Skeletal muscle tissue (tissue), 4 donors: ENCODE measurements around the gene CASP9. TPM values are rescaled to one million over a fixed set of nuclear protein-coding genes. Genes with fewer than 3 reads are reported as not detected.

Experiments used
- H3K27ac ChIP-seq: one replicate; pipeline ENCODE4 v1.7.0; 2013; ENCODE audit warnings: mild to moderate bottlenecking, low read depth, low read length, inconsistent platforms
- H3K27me3 ChIP-seq, 3 donors: one replicate each; pipeline ENCODE4 v1.7.0; 2013; ENCODE audit warnings: low read length in 3 of 3; ENCODE audit not compliant: control insufficient read depth in 3 of 3, insufficient read depth in 3 of 3
- H3K36me3 ChIP-seq, 3 donors: one replicate each; pipeline ENCODE4 v1.7.0; 2013; ENCODE audit warnings: low read length in 3 of 3; ENCODE audit not compliant: control insufficient read depth in 3 of 3, insufficient read depth in 3 of 3
- H3K4me1 ChIP-seq, 3 donors: one replicate each; pipeline ENCODE4 v1.7.0; 2013; ENCODE audit warnings: low read length in 3 of 3, mild to moderate bottlenecking in 3 of 3; ENCODE audit not compliant: control insufficient read depth in 3 of 3, insufficient read depth in 3 of 3
- H3K4me3 ChIP-seq, 3 donors: one replicate each; pipeline ENCODE4 v1.7.0; 2013; ENCODE audit warnings: low read length in 3 of 3
- H3K9ac ChIP-seq, 3 donors: one replicate each; pipeline ENCODE4 v1.7.0; 2013; ENCODE audit warnings: low read length in 3 of 3, mild to moderate bottlenecking in 3 of 3, moderate library complexity in 2 of 3, low read depth in 1 of 3
- H3K9me3 ChIP-seq, 3 donors: one replicate each; pipeline ENCODE4 v1.7.0; 2013; ENCODE audit warnings: low read length in 3 of 3; ENCODE audit not compliant: control insufficient read depth in 3 of 3
- total RNA-seq: library from RNA; depleted of rRNA; stranded (reverse); fragments of >200 nt; gene quantifications from one replicate; pipeline ENCODE4 v1.2.3, GENCODE V29; 2014
- donor health status: Osteomylitis.

Gene CASP9
- total RNA-seq: 9.9 TPM

DNA sequence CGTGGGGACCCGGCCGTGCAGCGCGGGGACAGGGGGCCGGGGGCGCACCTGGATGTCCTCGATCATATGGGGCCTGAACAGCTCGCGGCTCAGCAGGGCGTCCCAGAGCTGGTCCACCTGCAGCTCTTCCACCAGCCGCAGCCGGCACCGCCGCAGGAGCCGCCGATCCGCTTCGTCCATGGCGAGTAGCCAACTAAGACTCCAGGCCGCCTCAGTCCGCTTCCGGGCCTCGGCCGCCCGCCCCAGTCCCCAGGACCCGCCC lies at the start of gene CASP9:
Gene CASP9 (minus strand): TSS at position 195 of the 262 bp plus-strand sequence. CDS start 15 bp downstream, at position 180.
- H3K27ac ChIP-seq: peak within 1 kb of the TSS; percentile 95
- no peaks in the 10 kb centered on the region for H3K27me3 ChIP-seq
- peak within 1 kb of the TSS; percentile 83 to 85 (median 84) for H3K4me3 ChIP-seq
- H3K4me1 ChIP-seq: peaks cover 24 to 28% (median 27%) of the 10 kb centered on the region in 3 donors
- H3K36me3 ChIP-seq: no peaks in the 10 kb centered on the region
- H3K9ac ChIP-seq: peak within 1 kb of the TSS; percentile 82 to 93 (median 84)
- H3K9me3 ChIP-seq: no peaks in the 10 kb centered on the region

DNA sequence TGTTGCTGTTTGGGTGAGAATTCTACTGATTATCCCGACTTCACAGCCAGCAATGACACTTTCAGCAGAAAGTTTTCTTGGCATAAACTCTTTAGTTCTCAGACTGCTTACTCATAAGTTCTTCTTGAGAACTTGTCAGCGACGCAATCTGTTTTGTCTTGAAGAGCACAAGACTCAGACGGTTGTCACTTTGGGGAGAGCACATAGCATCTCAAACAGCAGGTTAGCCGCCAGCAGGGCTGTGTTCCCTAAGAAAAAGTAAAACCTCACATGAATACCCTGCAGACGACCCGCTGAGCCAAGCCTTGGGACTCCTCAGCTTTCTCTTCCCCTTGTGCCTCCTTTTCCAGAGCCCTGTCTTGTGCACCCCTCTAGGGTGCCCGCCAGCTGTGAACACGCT lies 49.5 kb upstream of the CASP9 start:
- Histone ChIP-seq H3K27ac (peak overlapping the region; percentile 10), H3K9ac (no peak overlapping the region)

DNA sequence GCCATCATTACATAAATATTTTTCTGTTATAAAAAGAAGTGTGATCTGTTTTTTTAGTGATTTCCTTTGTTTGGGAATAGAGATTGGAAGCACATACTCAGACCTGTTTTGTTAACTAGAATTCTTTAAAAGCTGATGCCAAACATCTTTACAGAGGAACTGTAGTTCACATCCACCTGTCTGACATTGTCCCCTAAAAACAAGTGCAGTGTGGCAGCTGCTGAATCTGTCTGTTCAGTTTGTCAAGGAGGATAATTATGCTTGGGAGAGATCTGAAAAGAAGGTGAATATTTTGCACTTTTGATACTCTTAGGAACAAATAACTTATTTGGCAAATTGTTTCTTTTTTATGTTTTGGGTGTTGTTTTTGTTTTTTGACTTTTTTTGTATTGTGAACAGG lies 47.3 kb upstream of the CASP9 start:
- Histone ChIP-seq H3K9me3 (no peaks in the 10 kb centered on the region), H3K4me1 (peaks cover 6 to 15% (median 7%) of the 10 kb centered on the region in 3 donors), H3K36me3 (peaks cover 24 to 48% (median 33%) of the 10 kb centered on the region in 3 donors), H3K27me3 (no peaks in the 10 kb centered on the region), H3K27ac (peak overlapping the region; percentile 23), H3K9ac (peak overlapping the region in 1 of 3 donors; percentile 30), H3K4me3 (no peak overlapping the region)

More for the DNA sequence above, 49.5 kb upstream of the CASP9 start:
- H3K36me3 ChIP-seq: peaks cover 3 to 26% (median 11%) of the 10 kb centered on the region in 3 donors
- no peaks in the 10 kb centered on the region for H3K9me3 ChIP-seq
- H3K4me3 ChIP-seq: no peak overlapping the region
- peaks cover 13 to 25% (median 15%) of the 10 kb centered on the region in 3 donors for H3K4me1 ChIP-seq
- no peaks in the 10 kb centered on the region for H3K27me3 ChIP-seq

DNA sequence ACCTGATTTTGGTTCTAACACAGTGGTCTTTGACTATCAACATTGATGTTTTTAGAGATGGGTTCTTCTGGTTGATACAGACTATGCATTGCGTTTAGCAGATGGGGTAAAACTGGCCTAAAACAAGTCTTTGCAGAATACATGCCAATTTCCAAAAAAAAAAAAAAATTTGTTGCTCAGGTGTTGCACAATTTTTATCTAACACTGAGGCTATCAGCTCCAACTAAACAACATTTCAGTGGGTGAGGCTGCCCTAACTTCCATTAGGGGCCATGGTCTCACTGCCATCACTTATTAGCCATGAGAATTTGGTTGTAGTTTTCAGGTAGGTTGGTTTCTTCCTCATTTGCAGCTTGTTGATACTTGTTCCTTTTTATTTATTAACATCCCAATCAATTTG lies 46.8 kb upstream of the CASP9 start:
- Histone ChIP-seq H3K27me3 (no peaks in the 10 kb centered on the region), H3K27ac (no peak overlapping the region), H3K4me3 (no peak overlapping the region), H3K4me1 (peaks cover 6 to 15% (median 7%) of the 10 kb centered on the region in 3 donors), H3K9ac (no peak overlapping the region), H3K9me3 (no peaks in the 10 kb centered on the region), H3K36me3 (peaks cover 28 to 52% (median 37%) of the 10 kb centered on the region in 3 donors)

DNA sequence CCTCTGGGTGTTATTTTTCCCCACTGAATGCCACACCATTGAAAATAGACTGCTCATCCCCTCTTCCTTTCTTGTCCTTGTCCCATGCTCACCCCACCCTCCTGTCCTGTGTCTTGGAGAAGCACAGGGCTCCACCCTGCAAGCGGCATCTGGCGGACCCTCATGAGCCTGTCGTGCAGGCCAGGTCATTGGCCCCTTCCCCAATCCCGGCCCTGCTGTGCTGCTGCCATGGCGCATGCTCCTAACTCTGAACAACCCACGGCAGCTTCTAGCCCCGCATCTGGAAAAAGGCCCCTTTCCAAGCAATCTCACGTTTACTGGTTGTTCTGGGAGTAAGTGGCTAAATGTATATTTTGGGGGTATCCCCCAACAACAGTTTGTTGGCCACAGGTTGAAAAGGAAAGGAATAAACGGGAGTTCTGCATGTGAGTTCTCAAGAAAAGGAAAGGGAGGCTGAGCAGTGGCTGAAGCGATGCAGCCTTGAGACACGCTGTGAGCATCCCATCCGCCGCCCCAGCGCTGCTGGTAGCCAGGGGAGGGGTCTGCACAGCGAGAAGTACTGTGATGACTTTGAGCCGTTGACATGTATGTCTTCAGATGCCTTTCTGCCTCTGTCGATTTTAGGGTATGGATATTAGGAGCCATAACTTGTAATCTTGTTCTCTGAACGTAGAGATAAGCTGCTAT lies 44.5 kb upstream of the CASP9 start:
- Histone ChIP-seq H3K27ac (no peak overlapping the region), H3K4me3 (no peak overlapping the region), H3K27me3 (no peaks in the 10 kb centered on the region), H3K9me3 (no peaks in the 10 kb centered on the region), H3K4me1 (peaks cover 0 to 4% (median 0%) of the 10 kb centered on the region in 3 donors), H3K36me3 (peaks cover 39 to 66% (median 52%) of the 10 kb centered on the region in 3 donors), H3K9ac (no peak overlapping the region)

DNA sequence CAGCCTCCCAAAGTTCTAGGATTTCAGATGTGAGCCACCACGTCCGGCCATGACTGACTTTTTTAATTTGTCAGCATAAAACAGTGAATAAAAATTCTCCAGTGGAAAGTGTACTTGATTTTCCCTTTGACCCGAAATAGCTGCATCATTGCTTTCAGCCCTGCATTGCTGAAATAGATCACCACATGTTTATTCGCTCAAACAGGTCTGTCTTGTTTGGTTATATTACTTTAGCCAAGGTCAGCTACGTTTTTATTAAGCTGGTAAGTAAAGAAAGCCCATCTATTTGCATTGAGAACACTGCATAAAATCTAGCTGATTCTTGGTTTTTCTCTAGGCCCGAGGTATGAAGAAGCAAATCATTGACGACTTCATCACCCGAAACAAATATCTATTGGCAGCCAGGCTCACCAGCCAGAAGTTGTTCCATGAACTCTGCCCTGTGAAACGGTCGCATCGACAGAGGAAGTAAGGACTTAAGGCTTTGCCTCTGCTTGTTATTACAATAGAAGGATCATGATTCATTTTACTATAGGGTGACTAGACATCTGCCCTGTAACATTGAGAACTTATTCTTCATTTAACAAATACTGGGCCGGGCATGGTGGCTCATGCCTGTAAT lies 35.3 kb upstream of the CASP9 start:
- Histone ChIP-seq H3K4me1 (no peaks in the 10 kb centered on the region), H3K27ac (no peak overlapping the region), H3K9me3 (no peaks in the 10 kb centered on the region), H3K27me3 (no peaks in the 10 kb centered on the region), H3K9ac (no peak overlapping the region), H3K4me3 (no peak overlapping the region), H3K36me3 (peaks cover 24 to 41% (median 34%) of the 10 kb centered on the region in 3 donors)

DNA sequence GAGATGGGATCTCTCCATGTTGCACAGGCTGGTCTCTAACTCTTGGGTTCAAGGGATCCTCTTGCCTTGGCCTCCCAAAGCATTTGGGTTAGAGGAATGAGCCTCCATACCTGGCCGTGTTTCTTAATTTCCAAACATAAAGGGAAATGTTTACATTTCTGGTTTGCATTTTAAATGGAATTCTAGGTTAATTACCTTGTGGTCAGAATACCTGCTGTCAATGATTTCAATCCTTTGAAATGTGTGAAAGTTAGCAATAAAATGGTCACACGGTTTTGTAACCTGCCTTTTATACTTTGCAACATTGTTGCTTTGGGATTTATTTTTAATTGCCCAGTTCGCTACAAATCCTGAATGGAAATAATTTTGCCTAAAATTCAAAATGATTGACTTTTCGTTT lies 34.5 kb upstream of the CASP9 start:
- Histone ChIP-seq H3K27me3 (no peaks in the 10 kb centered on the region), H3K27ac (no peak overlapping the region), H3K9ac (no peak overlapping the region), H3K36me3 (peaks cover 19 to 36% (median 29%) of the 10 kb centered on the region in 3 donors), H3K4me1 (no peaks in the 10 kb centered on the region), H3K9me3 (no peaks in the 10 kb centered on the region), H3K4me3 (no peak overlapping the region)

DNA sequence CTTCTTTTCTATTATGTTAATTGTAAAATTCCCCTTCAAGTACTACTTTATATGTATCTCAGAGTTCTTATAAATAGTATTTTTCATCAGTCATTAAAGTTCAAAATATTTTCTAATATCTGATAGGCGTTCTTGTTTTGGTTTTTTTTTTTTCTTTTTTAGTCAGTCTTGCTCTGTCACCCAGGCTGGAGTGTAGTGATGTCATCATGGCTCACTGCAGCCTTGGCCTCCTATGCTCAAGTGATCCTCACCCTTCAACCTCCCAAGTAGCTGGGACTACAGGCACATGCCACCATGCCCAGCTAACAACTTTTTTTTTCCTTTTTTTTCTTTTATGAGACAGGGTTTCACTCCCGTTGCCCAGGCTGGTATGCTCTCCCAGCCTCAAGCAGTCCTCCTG lies 33.6 kb upstream of the CASP9 start:
- Histone ChIP-seq H3K9ac (no peak overlapping the region), H3K36me3 (peaks cover 17 to 28% (median 24%) of the 10 kb centered on the region in 3 donors), H3K4me1 (no peaks in the 10 kb centered on the region), H3K4me3 (no peak overlapping the region), H3K27ac (no peak overlapping the region), H3K27me3 (no peaks in the 10 kb centered on the region), H3K9me3 (no peaks in the 10 kb centered on the region)

DNA sequence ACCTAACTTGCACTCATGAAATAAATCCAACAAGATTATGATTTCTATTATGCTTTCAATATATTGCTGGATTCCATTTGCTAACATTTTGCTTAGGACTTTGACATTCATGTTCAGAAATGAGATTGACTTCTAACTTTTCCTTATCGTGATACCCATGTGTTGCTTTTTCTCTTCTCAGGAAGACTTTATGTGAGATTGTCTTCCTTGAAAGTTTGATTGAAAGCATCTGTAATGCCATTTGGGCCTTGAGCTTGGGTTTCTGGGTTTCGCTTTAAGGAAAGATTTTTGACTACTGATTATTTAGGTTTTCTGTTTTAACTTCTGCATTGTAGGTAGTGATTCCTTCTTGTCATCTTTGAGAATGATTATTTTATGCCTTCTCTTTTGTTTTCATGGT lies 33.0 kb upstream of the CASP9 start:
- Histone ChIP-seq H3K27me3 (no peaks in the 10 kb centered on the region), H3K36me3 (peaks cover 12 to 22% (median 19%) of the 10 kb centered on the region in 3 donors), H3K9ac (no peak overlapping the region), H3K9me3 (no peaks in the 10 kb centered on the region), H3K4me1 (no peaks in the 10 kb centered on the region), H3K4me3 (no peak overlapping the region), H3K27ac (no peak overlapping the region)

DNA sequence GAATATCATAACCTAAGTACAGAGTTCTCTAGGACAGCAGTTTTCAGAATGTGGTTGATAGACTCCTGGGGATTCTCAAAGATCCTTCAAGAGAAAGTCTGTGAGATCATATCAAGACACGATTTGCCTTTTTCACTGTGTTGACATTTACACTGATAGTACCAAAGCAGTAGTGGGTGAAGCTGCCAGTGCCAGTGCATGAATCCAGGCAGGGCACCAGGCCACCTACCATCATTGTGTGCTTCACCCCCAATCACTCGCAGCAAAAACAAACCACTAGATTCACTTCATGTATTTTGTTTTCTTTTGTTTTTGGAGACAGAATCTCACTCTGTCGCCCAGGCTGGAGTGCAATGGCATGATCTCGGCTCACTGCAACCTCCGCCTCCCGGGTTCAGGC lies 26.6 kb upstream of the CASP9 start:
- Histone ChIP-seq H3K9me3 (no peaks in the 10 kb centered on the region), H3K36me3 (peaks cover 9 to 29% (median 19%) of the 10 kb centered on the region in 3 donors), H3K4me3 (no peak overlapping the region), H3K9ac (no peak overlapping the region), H3K4me1 (no peaks in the 10 kb centered on the region), H3K27me3 (no peaks in the 10 kb centered on the region), H3K27ac (no peak overlapping the region)
